IMR-90 (cell line): Measurements from ENCODE around the gene GOLGA8B. TPM values are rescaled to one million over a fixed set of nuclear protein-coding genes. Genes with fewer than 3 reads are reported as not detected.

ENCODE experiments used
- ATAC-seq: fragments of 200-7000 bp; cut with Tn5 transposase; 2 replicates; pipeline ENCODE4 v1.9.1; 2020; ENCODE audit warnings: low read depth, mild to moderate bottlenecking, moderate library complexity
- BruUV-seq: library from RNA; stranded (reverse); fragments of 400-500 nt; replicated peaks from 2 replicates; lab custom pipeline; 2021; lab: Mats Ljungman, UMichigan
- CTCF ChIA-PET: fragments of 300-600 bp; formaldehyde crosslinking; extraction: SDS; loops from one replicate; lab custom pipeline; 2021; ENCODE audit warnings: antibody characterized with exemption; lab: Yijun Ruan, JAX
- POLR2A ChIA-PET: fragments of 300-600 bp; sonication (Branson Sonifier 250); formaldehyde crosslinking; loops from one replicate; lab custom pipeline; 2022; ENCODE audit warnings: antibody characterized with exemption; ENCODE audit not compliant: unreplicated experiment; lab: Charles Lee
- DNase-seq: peaks from one replicate; pipeline ENCODE4 v3.0.0; 2013
- H2AFZ ChIP-seq: replicated peaks from 2 replicates; pipeline ENCODE3; 2013; ENCODE audit warnings: low read length, mild to moderate bottlenecking; ENCODE audit not compliant: poor library complexity
- H2AK5ac ChIP-seq: 2 replicates; pipeline ENCODE4 v1.6.1; 2013; ENCODE audit warnings: low read depth, low read length, inconsistent platforms
- H2AK9ac ChIP-seq: replicated peaks from 2 replicates; pipeline ENCODE3; 2013; ENCODE audit warnings: mild to moderate bottlenecking, low read depth, low read length, moderate library complexity; ENCODE audit not compliant: poor library complexity
- H2BK120ac ChIP-seq: 2 replicates; pipeline ENCODE4 v1.6.1; 2013; ENCODE audit warnings: low read depth, low read length, inconsistent platforms
- H2BK15ac ChIP-seq: 3 replicates; pipeline ENCODE4 v1.6.1; 2013; ENCODE audit warnings: low read depth, low read length, inconsistent platforms
- H2BK20ac ChIP-seq: 2 replicates; pipeline ENCODE4 v1.6.1; 2013; ENCODE audit warnings: low read depth, mild to moderate bottlenecking, inconsistent platforms, low read length, moderate library complexity
- H2BK5ac ChIP-seq: 2 replicates; pipeline ENCODE4 v1.6.1; 2013; ENCODE audit warnings: mild to moderate bottlenecking, low read depth, low read length, inconsistent platforms; ENCODE audit not compliant: poor library complexity, severe bottlenecking
- H3K14ac ChIP-seq: replicated peaks from 2 replicates; pipeline ENCODE4 v1.6.1; 2013; ENCODE audit warnings: low read depth, low read length, inconsistent platforms
- H3K18ac ChIP-seq: 2 replicates; pipeline ENCODE4 v1.6.1; 2013; ENCODE audit warnings: low read depth, low read length, control low read depth
- H3K23ac ChIP-seq: 2 replicates; pipeline ENCODE4 v1.6.1; 2013; ENCODE audit warnings: low read depth, low read length, inconsistent platforms
- H3K27ac ChIP-seq: 2 replicates; pipeline ENCODE4 v1.5.1; 2013; ENCODE audit warnings: mild to moderate bottlenecking, control low read depth, low read length; ENCODE audit not compliant: insufficient read depth
- H3K27me3 ChIP-seq: 2 replicates; pipeline ENCODE4 v1.6.1; 2013; ENCODE audit warnings: low read length; ENCODE audit not compliant: control insufficient read depth, insufficient read depth
- H3K36me3 ChIP-seq: 2 replicates; pipeline ENCODE4 v1.6.1; 2013; ENCODE audit warnings: low read length, mixed read lengths; ENCODE audit not compliant: control insufficient read depth, insufficient read depth
- H3K4ac ChIP-seq: 2 replicates; pipeline ENCODE4 v1.6.1; 2013; ENCODE audit warnings: low read depth, low read length, inconsistent platforms
- H3K4me1 ChIP-seq: 2 replicates; pipeline ENCODE4 v1.6.1; 2013; ENCODE audit warnings: low read length, mixed read lengths; ENCODE audit not compliant: control insufficient read depth, insufficient read depth
- H3K4me2 ChIP-seq: 2 replicates; pipeline ENCODE4 v1.6.1; 2013; ENCODE audit warnings: low read depth, mild to moderate bottlenecking, control low read depth, low read length, moderate library complexity
- H3K4me3 ChIP-seq: 2 replicates; pipeline ENCODE4 v1.5.1; 2013; ENCODE audit warnings: low read depth, mild to moderate bottlenecking, control low read depth, low read length, moderate library complexity; ENCODE audit not compliant: insufficient read depth
- H3K56ac ChIP-seq: 2 replicates; pipeline ENCODE4 v1.6.1; 2013; ENCODE audit warnings: low read length, inconsistent platforms; ENCODE audit not compliant: insufficient read depth; ENCODE audit errors: extremely low read depth
- H3K79me1 ChIP-seq, 2 experiments: 2 replicates each; pipeline ENCODE4 v1.6.1; 2013; ENCODE audit warnings: low read length in 2 of 2, inconsistent platforms in 1 of 2, low read depth in 1 of 2
- H3K9ac ChIP-seq: 2 replicates; pipeline ENCODE4 v1.6.1; 2013; ENCODE audit warnings: low read depth, low read length, control low read depth
- H3K9me1 ChIP-seq: 2 replicates; pipeline ENCODE4 v1.6.1; 2013; ENCODE audit warnings: low read length, inconsistent platforms; ENCODE audit not compliant: insufficient read depth
- H3K9me3 ChIP-seq: 2 replicates; pipeline ENCODE4 v1.6.1; 2013; ENCODE audit warnings: low read length; ENCODE audit not compliant: control insufficient read depth, insufficient read depth
- H4K20me1 ChIP-seq: 2 replicates; pipeline ENCODE4 v1.6.1; 2013; ENCODE audit warnings: low read length, inconsistent platforms; ENCODE audit not compliant: insufficient read depth
- H4K5ac ChIP-seq: 2 replicates; pipeline ENCODE4 v1.6.1; 2013; ENCODE audit warnings: mild to moderate bottlenecking, low read depth, low read length, control low read depth
- H4K8ac ChIP-seq, 2 experiments: 2 replicates each; pipeline ENCODE4 v1.6.1; 2013; ENCODE audit warnings: low read depth in 2 of 2, low read length in 2 of 2, control low read depth in 1 of 2, inconsistent platforms in 1 of 2
- H4K91ac ChIP-seq: 2 replicates; pipeline ENCODE4 v1.6.1; 2013; ENCODE audit warnings: low read depth, low read length, inconsistent platforms; ENCODE audit not compliant: insufficient read depth
- BHLHE40 ChIP-seq: fragments of 150-350 bp; IDR thresholded peaks from 2 replicates; pipeline ENCODE4 v1.6.1; 2016; ENCODE audit warnings: mild to moderate bottlenecking, low read depth, low read length
- CEBPB ChIP-seq: IDR thresholded peaks from 2 replicates; pipeline ENCODE4 v1.6.1; 2012; ENCODE audit warnings: low read depth, low read length, improper control_type of control experiment
- CHD1 ChIP-seq: IDR thresholded peaks from 2 replicates; pipeline ENCODE4 v1.6.1; 2012; ENCODE audit warnings: low read depth, low read length, improper control_type of control experiment
- MAZ ChIP-seq: IDR thresholded peaks from 2 replicates; pipeline ENCODE4 v1.6.1; 2012; ENCODE audit warnings: low read depth, mild to moderate bottlenecking, low read length, improper control_type of control experiment, moderate library complexity, borderline replicate concordance
- MXI1 ChIP-seq: IDR thresholded peaks from 2 replicates; pipeline ENCODE4 v1.6.1; 2012; ENCODE audit warnings: low read depth, mild to moderate bottlenecking, low read length, moderate library complexity, borderline replicate concordance
- NFE2L2 ChIP-seq: fragments of 150-350 bp; IDR thresholded peaks from 2 replicates; pipeline ENCODE4 v1.6.1; 2016; ENCODE audit warnings: low read depth, mild to moderate bottlenecking, low read length
- POLR2A ChIP-seq: IDR thresholded peaks from 2 replicates; pipeline ENCODE4 v1.6.1; 2012; ENCODE audit warnings: mild to moderate bottlenecking, low read depth, low read length
- RAD21 ChIP-seq: IDR thresholded peaks from 2 replicates; pipeline ENCODE4 v1.6.1; 2012; ENCODE audit warnings: low read length, improper control_type of control experiment
- SMC3 ChIP-seq: fragments of 150-350 bp; IDR thresholded peaks from 2 replicates; pipeline ENCODE4 v1.6.1; 2016; ENCODE audit warnings: low read depth, mild to moderate bottlenecking, antibody characterized with exemption, low read length, moderate library complexity
- WGBS, 2 experiments: methylation state at CpG; one replicate each; pipeline versions ENCODE4 v1.1.5 to v1.1.7; 2013; ENCODE audit warnings: missing lambda C conversion rate in 2 of 2; ENCODE audit not compliant: insufficient read length in 1 of 2; ENCODE audit errors: extremely low coverage in 2 of 2; 5-methylcytosine and 5-hydroxymethylcytosine counted together
- dilution Hi-C: fragments of 300-500 bp; cut with HindIII; formaldehyde crosslinking; loops from one replicate; pipeline ENCODE4 v1.14.3; 2018; ENCODE audit warnings: low sequenced_read_pairs; ENCODE audit not compliant: unreplicated experiment
- in situ Hi-C: fragments of 300-500 bp; cut with MboI; formaldehyde crosslinking; loops from 3 replicates; pipeline ENCODE4 v1.14.3; 2019; ENCODE audit warnings: low sequenced_read_pairs, inconsistent platforms, mixed read lengths
- intact Hi-C: fragments of 100-400 bp; cut with micrococcal nuclease; formaldehyde crosslinking; loops from 2 replicates; pipeline ENCODE4 v1.10.0; 2022
- polyA plus RNA-seq, 3 experiments: library from polyadenylated mRNA; depleted of rRNA; stranded (reverse); fragments of >200 nt; gene quantifications; 2 replicates each; pipeline ENCODE4 v1.2.3, GENCODE V29; 2012; ENCODE audit warnings: low replicate concordance in 1 of 3
- total RNA-seq: library from RNA; depleted of rRNA; stranded (reverse); fragments of >200 nt; gene quantifications from 2 replicates; pipeline ENCODE4 v1.2.3, GENCODE V29; 2012

GOLGA8B gene
- total and polyA plus RNA-seq, 2 of the 4 experiments (the other 2 are of a cell fraction), result 7.7 to 31.6 TPM

DNA sequence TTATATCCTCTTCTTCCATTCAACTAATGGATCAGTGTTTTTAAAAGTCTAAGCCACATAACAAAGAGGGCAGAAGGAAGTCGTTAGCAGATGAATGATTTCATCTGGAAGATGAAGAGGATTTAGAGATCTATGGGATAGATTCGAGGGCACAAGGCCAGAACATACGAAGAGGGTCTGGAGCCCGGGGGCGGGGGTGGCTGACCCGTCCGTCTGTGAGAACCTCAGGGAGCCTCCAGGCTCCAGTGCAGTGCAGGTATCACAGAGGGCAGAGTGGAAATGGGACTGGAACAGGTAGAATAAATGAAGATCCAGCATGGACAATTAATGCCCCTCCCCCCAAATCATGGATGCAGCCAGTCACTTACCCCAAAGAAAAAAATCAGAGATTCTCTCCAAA is 1.5 kb upstream of the GOLGA8B start:
- intact Hi-C loops (loop anchor here (5.0 kb wide), 2 partner anchors 228 to 523 kb away; no protein-coding TSS in a partner anchor), dilution Hi-C loops (no loop called here), in situ Hi-C loops (loop anchor here (5.0 to 25.0 kb wide), 3 partner anchors 238 to 473 kb away; partner anchors contain the start of genes EMC4, EMC7 and PGBD4)
- Histone ChIP-seq H3K14ac (no peak overlapping the region), H3K9me1 (no peaks in the 10 kb centered on the region), H4K8ac (no peak overlapping the region), H3K79me1 (peaks cover 3 to 34% of the 10 kb centered on the region in 2 experiments), H2AFZ (no peak overlapping the region), H4K20me1 (0 out of 2 replicates have a peak, but pooled peaks cover 5% of the 10 kb centered on the region), H3K4me1 (peaks cover 9% of the 10 kb centered on the region; the same call in 1 of the 2 replicates), H2AK5ac (no peak overlapping the region), H3K23ac (no peak overlapping the region), H3K4me2 (no peak overlapping the region), H3K4me3 (no peak overlapping the region), H2BK15ac (no peak overlapping the region), H2BK20ac (no peak overlapping the region), H3K4ac (no peak overlapping the region), H3K27ac (no peak overlapping the region), H3K36me3 (no peaks in the 10 kb centered on the region), H3K9me3 (no peaks in the 10 kb centered on the region), H4K91ac (no peak overlapping the region), H2BK120ac (no peak overlapping the region), H3K9ac (no peak overlapping the region), H3K56ac (no peak overlapping the region), H2AK9ac (no peak overlapping the region), H3K27me3 (no peaks in the 10 kb centered on the region; the same call in 1 of the 2 replicates), H4K5ac (no peak overlapping the region), H2BK5ac (no peak overlapping the region), H3K18ac (no peak overlapping the region)
- ChIA-PET CTCF (no interaction called here), POLR2A (no interaction called here)
- TF ChIP-seq MXI1, result no peak
- no peak for TF ChIP-seq SMC3
- TF ChIP-seq NFE2L2, result no peak
- TF ChIP-seq RAD21, result no peak
- no peak for TF ChIP-seq POLR2A
- no peak for TF ChIP-seq BHLHE40
- TF ChIP-seq MAZ, result no peak
- TF ChIP-seq CHD1, result no peak
- TF ChIP-seq CEBPB, result no peak
- ATAC-seq, result no peak
- no TSS peak for BruUV-seq
- WGBS, 2 experiments, result 67% methylated on average over 1 of the region's 7 CpGs; no CpG with 5 or more reads in 1 of the 2 experiments
- DNase-seq, result no peak
